Upper lobe of right lung (tissue), 1 donor: ENCODE results near the gene KIAA1755. TPM values are rescaled to one million over a fixed set of nuclear protein-coding genes. Genes with fewer than 3 reads are reported as not detected.

Experiments
- ATAC-seq: fragments of 200-7000 bp; cut with Tn5 transposase; one replicate; pipeline ENCODE4 v1.9.1; 2020; ENCODE audit warnings: mild to moderate bottlenecking, moderate library complexity
- DNase-seq: peaks from one replicate; pipeline ENCODE4 v3.0.0-alpha.2; 2020
- H3K27ac ChIP-seq: fragments of 200-600 bp; one replicate; pipeline ENCODE4 v1.8.0; 2022
- H3K27me3 ChIP-seq: fragments of 200-600 bp; one replicate; pipeline ENCODE4 v1.8.0; 2022; ENCODE audit warnings: mild to moderate bottlenecking
- H3K36me3 ChIP-seq: fragments of 200-600 bp; one replicate; pipeline ENCODE4 v1.8.0; 2022
- H3K4me1 ChIP-seq: fragments of 200-600 bp; one replicate; pipeline ENCODE4 v1.8.0; 2022
- H3K4me3 ChIP-seq: fragments of 200-600 bp; one replicate; pipeline ENCODE4 v1.8.0; 2022; ENCODE audit warnings: mild to moderate bottlenecking
- H3K9me3 ChIP-seq: fragments of 200-600 bp; one replicate; pipeline ENCODE4 v1.8.0; 2022
- intact Hi-C: fragments of 100-400 bp; cut with DNase I; formaldehyde crosslinking; loops from one replicate; pipeline ENCODE4 v1.11.0; 2022
- total RNA-seq: library from RNA; stranded (reverse); fragmentation: NEBNext Ultra II Directional; extraction: Animal tissue kit (Norgen Biotek cat#: 25700); gene quantifications from one replicate; pipeline ENCODE4 v1.2.1, GENCODE V29; 2021
- TF ChIP-seq, protein P1 (sequence below): fragments of 200-600 bp; IDR thresholded peaks from one replicate; pipeline ENCODE4 v1.8.0; 2022; ENCODE audit warnings: antibody characterized with exemption
- donor health status: DM: no; HTN: yes; CAD: no; lungs with severe emphysema.

KIAA1755 gene
- total RNA-seq, 1 donor from 2014 or later = 2.3 TPM

DNA sequence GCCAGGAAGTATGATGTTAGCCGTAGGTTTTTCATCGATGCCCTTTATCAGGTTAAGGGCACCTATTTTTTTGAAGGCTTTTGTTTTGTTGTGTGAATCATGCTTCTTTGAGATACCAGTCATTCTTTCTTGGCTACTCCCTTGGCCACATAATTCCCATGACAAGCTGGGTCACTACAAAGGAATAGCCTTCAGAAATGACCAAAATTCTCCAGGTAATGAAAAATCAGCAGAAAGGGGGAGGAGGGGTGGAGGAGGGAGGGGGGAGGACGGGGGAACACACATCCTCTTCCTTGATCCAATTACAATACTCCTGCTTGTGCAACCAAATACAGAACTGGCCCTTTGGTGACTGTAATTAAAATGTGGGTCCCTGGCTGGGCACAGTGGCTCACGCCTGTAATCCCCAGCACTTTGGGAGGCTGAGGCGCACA is 73.7 kb downstream of the KIAA1755 start:
- peak; percentile 52 for ATAC-seq
- no peaks in the 10 kb centered on the region for H3K4me1 ChIP-seq
- no peak overlapping the region for H3K27ac ChIP-seq
- TF ChIP-seq, protein P1, sequence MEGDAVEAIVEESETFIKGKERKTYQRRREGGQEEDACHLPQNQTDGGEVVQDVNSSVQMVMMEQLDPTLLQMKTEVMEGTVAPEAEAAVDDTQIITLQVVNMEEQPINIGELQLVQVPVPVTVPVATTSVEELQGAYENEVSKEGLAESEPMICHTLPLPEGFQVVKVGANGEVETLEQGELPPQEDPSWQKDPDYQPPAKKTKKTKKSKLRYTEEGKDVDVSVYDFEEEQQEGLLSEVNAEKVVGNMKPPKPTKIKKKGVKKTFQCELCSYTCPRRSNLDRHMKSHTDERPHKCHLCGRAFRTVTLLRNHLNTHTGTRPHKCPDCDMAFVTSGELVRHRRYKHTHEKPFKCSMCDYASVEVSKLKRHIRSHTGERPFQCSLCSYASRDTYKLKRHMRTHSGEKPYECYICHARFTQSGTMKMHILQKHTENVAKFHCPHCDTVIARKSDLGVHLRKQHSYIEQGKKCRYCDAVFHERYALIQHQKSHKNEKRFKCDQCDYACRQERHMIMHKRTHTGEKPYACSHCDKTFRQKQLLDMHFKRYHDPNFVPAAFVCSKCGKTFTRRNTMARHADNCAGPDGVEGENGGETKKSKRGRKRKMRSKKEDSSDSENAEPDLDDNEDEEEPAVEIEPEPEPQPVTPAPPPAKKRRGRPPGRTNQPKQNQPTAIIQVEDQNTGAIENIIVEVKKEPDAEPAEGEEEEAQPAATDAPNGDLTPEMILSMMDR = no peak
- intact Hi-C loops = no loop called here
- no peaks in the 10 kb centered on the region for H3K9me3 ChIP-seq
- no peaks in the 10 kb centered on the region for H3K36me3 ChIP-seq
- no peak for DNase-seq
- H3K4me3 ChIP-seq = no peak overlapping the region
- no peaks in the 10 kb centered on the region for H3K27me3 ChIP-seq

GRCh38 chr20:38184101-38184500 is 76.4 kb downstream of the KIAA1755 start:
- no peaks in the 10 kb centered on the region for H3K36me3 ChIP-seq
- no peaks in the 10 kb centered on the region for H3K27me3 ChIP-seq
- H3K27ac ChIP-seq = no peak overlapping the region
- DNase-seq (no peak), ATAC-seq (no peak)
- no peaks in the 10 kb centered on the region for H3K9me3 ChIP-seq
- intact Hi-C loops = no loop called here
- H3K4me1 ChIP-seq = no peaks in the 10 kb centered on the region
- TF ChIP-seq, protein P1 = no peak
- no peak overlapping the region for H3K4me3 ChIP-seq

DNA sequence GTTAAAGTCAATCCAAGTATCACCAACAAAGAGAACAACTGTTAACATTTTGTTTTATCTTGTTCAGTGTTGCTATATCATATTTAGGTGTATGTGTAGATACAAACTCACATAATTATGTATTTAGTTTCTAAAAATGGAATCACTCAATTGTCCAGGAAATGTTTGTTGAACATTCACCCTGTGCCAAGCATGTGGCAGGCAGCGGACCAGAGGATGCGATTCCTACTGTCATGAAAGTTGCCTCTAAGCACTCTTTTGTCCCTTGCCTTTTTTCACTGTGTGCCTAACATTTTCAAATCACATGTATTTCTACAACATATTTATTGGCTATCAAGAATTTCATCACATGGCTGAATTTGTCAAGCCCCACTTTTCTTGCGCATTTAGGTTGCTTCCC is 78.6 kb downstream of the KIAA1755 start:
- no peak for DNase-seq

GRCh38 chr20:38181207-38181801 is 79.2 kb downstream of the KIAA1755 start:
- no peaks in the 10 kb centered on the region for H3K36me3 ChIP-seq
- no peaks in the 10 kb centered on the region for H3K27me3 ChIP-seq
- H3K27ac ChIP-seq = no peak overlapping the region
- DNase-seq (no peak), ATAC-seq (peak; percentile 70)
- no peaks in the 10 kb centered on the region for H3K4me1 ChIP-seq
- H3K4me3 ChIP-seq = no peak overlapping the region
- H3K9me3 ChIP-seq = no peaks in the 10 kb centered on the region
- intact Hi-C loops = no loop called here
- TF ChIP-seq, protein P1 = no peak

More for the DNA sequence above, 78.6 kb downstream of the KIAA1755 start:
- ATAC-seq = no peak
- intact Hi-C loops = no loop called here
- Histone ChIP-seq H3K27me3 (no peaks in the 10 kb centered on the region), H3K4me3 (no peak overlapping the region), H3K27ac (no peak overlapping the region), H3K9me3 (no peaks in the 10 kb centered on the region), H3K4me1 (no peaks in the 10 kb centered on the region), H3K36me3 (no peaks in the 10 kb centered on the region)
- TF ChIP-seq, protein P1 = no peak

DNA sequence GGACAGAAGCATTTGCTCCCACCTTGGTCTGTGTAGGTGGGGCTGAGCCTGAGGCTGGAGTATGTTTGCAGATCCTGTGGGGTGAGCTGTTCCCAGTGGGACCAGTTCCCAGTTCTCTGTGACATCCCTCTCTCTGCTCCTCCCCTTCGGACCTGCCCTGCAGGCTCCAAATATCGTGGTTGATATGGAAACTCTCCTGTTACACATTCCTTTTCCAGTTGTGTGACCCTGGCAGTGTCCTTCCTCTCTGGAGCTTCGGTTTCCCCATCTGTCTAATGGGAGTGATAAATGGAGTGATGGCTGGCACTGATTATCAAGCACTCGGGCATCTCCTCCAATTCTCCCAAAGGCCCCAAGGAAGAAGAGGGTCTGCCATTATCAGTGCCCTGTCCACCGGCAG is 79.8 kb downstream of the KIAA1755 start:
- Histone ChIP-seq H3K4me1 (no peaks in the 10 kb centered on the region), H3K27ac (no peak overlapping the region), H3K27me3 (no peaks in the 10 kb centered on the region), H3K9me3 (no peaks in the 10 kb centered on the region), H3K36me3 (no peaks in the 10 kb centered on the region), H3K4me3 (no peak overlapping the region)
- intact Hi-C loops = no loop called here
- ATAC-seq (no peak), DNase-seq (no peak)
- TF ChIP-seq, protein P1 = no peak

GRCh38 chr20:38179846-38180245 is 80.7 kb downstream of the KIAA1755 start:
- no peak for ATAC-seq
- H3K36me3 ChIP-seq = no peaks in the 10 kb centered on the region
- H3K9me3 ChIP-seq = no peaks in the 10 kb centered on the region
- no peaks in the 10 kb centered on the region for H3K4me1 ChIP-seq
- H3K4me3 ChIP-seq = no peak overlapping the region
- H3K27me3 ChIP-seq = no peaks in the 10 kb centered on the region
- no peak for DNase-seq
- no peak overlapping the region for H3K27ac ChIP-seq
- TF ChIP-seq, protein P1 = no peak
- intact Hi-C loops = no loop called here
